Kidney (tissue), 14 donors: Measurements from ENCODE around the gene RGS21. TPM values are rescaled to one million over a fixed set of nuclear protein-coding genes. Genes with fewer than 3 reads are reported as not detected.

ENCODE experiments used
- DNase-seq, 5 donors: peaks; one replicate each; pipeline ENCODE4 v3.0.0-alpha.2; 2013 to 2020
- FAIRE-seq: peaks from 2 replicates; lab custom pipeline; 2012; peaks lifted over from hg19 to GRCh38; lab: Jason Lieb, UNC
- H3K27ac ChIP-seq, 2 donors: one replicate each; pipeline ENCODE4 v1.7.0; 2013; ENCODE audit warnings: low read depth in 2 of 2, low read length in 2 of 2, inconsistent platforms in 1 of 2
- H3K27me3 ChIP-seq: one replicate; pipeline ENCODE4 v1.7.1; 2013; ENCODE audit warnings: low read length, inconsistent platforms; ENCODE audit not compliant: control insufficient read depth, insufficient read depth
- H3K36me3 ChIP-seq, 3 donors: one replicate each; pipeline versions ENCODE4 v1.7.0 to v1.7.1; 2013; ENCODE audit warnings: low read length in 3 of 3, control low read depth in 1 of 3, inconsistent platforms in 1 of 3; ENCODE audit not compliant: insufficient read depth in 3 of 3, control insufficient read depth in 2 of 3
- H3K4me1 ChIP-seq, 3 donors: one replicate each; pipeline versions ENCODE4 v1.7.0 to v1.7.1; 2013; ENCODE audit warnings: low read length in 3 of 3, inconsistent platforms in 1 of 3, low read depth in 1 of 3; ENCODE audit not compliant: control insufficient read depth in 2 of 3, insufficient read depth in 2 of 3
- H3K4me3 ChIP-seq, 3 donors: one replicate each; pipeline versions ENCODE4 v1.7.0 to v1.8.1; 2013; ENCODE audit warnings: low read length in 3 of 3, control low read depth in 1 of 3, inconsistent platforms in 1 of 3
- H3K9ac ChIP-seq, 3 donors: one replicate each; pipeline versions ENCODE4 v1.7.0 to v1.7.1; 2013; ENCODE audit warnings: low read length in 3 of 3, control low read depth in 1 of 3, inconsistent platforms in 1 of 3
- H3K9me3 ChIP-seq, 3 donors: one replicate each; pipeline versions ENCODE4 v1.7.0 to v1.7.1; 2013; ENCODE audit warnings: low read length in 3 of 3, control low read depth in 1 of 3, inconsistent platforms in 1 of 3; ENCODE audit not compliant: control insufficient read depth in 2 of 3, insufficient read depth in 1 of 3
- CTCF ChIP-seq: IDR thresholded peaks from 3 replicates; pipeline ENCODE4 v1.5.1; 2012; ENCODE audit warnings: mild to moderate bottlenecking, moderate library complexity, borderline replicate concordance; ENCODE audit not compliant: insufficient read depth; ENCODE audit errors: extremely low read depth
- intact Hi-C: fragments of 100-400 bp; cut with DNase I; formaldehyde crosslinking; loops from one replicate; pipeline ENCODE4 v1.11.1; 2022
- polyA plus RNA-seq: library from polyadenylated mRNA; stranded (reverse); fragments of 350-450 nt; fragmentation: Illumina TruSeq; extraction: RNeasy Lipid Tissue Mini Kit (QIAGEN cat#74804); gene quantifications from one replicate; pipeline ENCODE4 v1.2.3, GENCODE V29; 2014; ENCODE audit warnings: low read depth, low replicate concordance; ENCODE audit not compliant: insufficient read depth
- total RNA-seq: library from RNA; stranded (reverse); fragmentation: NEBNext Ultra II Directional; extraction: Animal tissue kit (Norgen Biotek cat#: 25700); gene quantifications from one replicate; pipeline ENCODE4 v1.2.1, GENCODE V29; 2021
- donor health status: control.
- donor health status: control.
- donor health status: control.
- donor health status: control.
- donor health status: control.
- donor health status: DM: yes; HTN: yes; CAD: no.
- donor health status: Normal renal cell carcinoma (clear cell type).

RGS21 gene
- total and polyA plus RNA-seq, 2 donors from 2014 or later, result not detected

GRCh38 chr1:192272732-192273131, 44.1 kb upstream of the RGS21 start:
- no peaks in the 10 kb centered on the region for H3K4me1 ChIP-seq
- no peaks in the 10 kb centered on the region for H3K27me3 ChIP-seq
- no peaks in the 10 kb centered on the region for H3K9me3 ChIP-seq
- FAIRE-seq (no peak), DNase-seq (no peak)
- no peak overlapping the region for H3K27ac ChIP-seq
- no peak overlapping the region for H3K4me3 ChIP-seq
- no peaks in the 10 kb centered on the region for H3K36me3 ChIP-seq
- no peak overlapping the region for H3K9ac ChIP-seq
- TF ChIP-seq CTCF, result no peak
- intact Hi-C loops, result no loop called here

- Histone ChIP-seq H3K9me3 (no peaks in the 10 kb centered on the region), H3K36me3 (no peaks in the 10 kb centered on the region), H3K27ac (no peak overlapping the region), H3K4me3 (no peak overlapping the region), H3K27me3 (no peaks in the 10 kb centered on the region), H3K4me1 (no peaks in the 10 kb centered on the region), H3K9ac (no peak overlapping the region)
- no peak for TF ChIP-seq CTCF
- no peak for FAIRE-seq
- intact Hi-C loops, result no loop called here
- DNase-seq, result no peak
Observed at GRCh38 chr1:192274588-192274987, 42.2 kb upstream of the RGS21 start.

GRCh38 chr1:192277635-192278034, 39.2 kb upstream of the RGS21 start:
- Histone ChIP-seq H3K36me3 (no peaks in the 10 kb centered on the region), H3K4me3 (no peak overlapping the region), H3K27me3 (no peaks in the 10 kb centered on the region), H3K4me1 (no peaks in the 10 kb centered on the region), H3K9me3 (peaks cover 0 to 13% (median 0%) of the 10 kb centered on the region in 3 donors), H3K9ac (no peak overlapping the region), H3K27ac (no peak overlapping the region)
- intact Hi-C loops, result no loop called here
- no peak for DNase-seq
- no peak for TF ChIP-seq CTCF
- no peak for FAIRE-seq

- Histone ChIP-seq H3K27me3 (no peaks in the 10 kb centered on the region), H3K9me3 (peaks cover 0 to 17% (median 3%) of the 10 kb centered on the region in 3 donors), H3K4me1 (no peaks in the 10 kb centered on the region), H3K4me3 (no peak overlapping the region), H3K27ac (no peak overlapping the region), H3K9ac (no peak overlapping the region), H3K36me3 (no peaks in the 10 kb centered on the region)
- intact Hi-C loops, result no loop called here
- DNase-seq (no peak), FAIRE-seq (no peak)
- no peak for TF ChIP-seq CTCF
Observed at GRCh38 chr1:192284927-192285326, 31.9 kb upstream of the RGS21 start.
